NCI-H510A (cell line): ENCODE data around the gene TGFB1I1.
"Not testable (repeated sequence)": the region's sequence is repeated elsewhere in the genome, so short reads cannot be mapped to it uniquely, and the experiment has no call there.

ENCODE experiments used
- DNase-seq: peaks from one replicate; lab custom pipeline; 2025; lab: John Stamatoyannopoulos, UW

TGFB1I1 gene

DNA sequence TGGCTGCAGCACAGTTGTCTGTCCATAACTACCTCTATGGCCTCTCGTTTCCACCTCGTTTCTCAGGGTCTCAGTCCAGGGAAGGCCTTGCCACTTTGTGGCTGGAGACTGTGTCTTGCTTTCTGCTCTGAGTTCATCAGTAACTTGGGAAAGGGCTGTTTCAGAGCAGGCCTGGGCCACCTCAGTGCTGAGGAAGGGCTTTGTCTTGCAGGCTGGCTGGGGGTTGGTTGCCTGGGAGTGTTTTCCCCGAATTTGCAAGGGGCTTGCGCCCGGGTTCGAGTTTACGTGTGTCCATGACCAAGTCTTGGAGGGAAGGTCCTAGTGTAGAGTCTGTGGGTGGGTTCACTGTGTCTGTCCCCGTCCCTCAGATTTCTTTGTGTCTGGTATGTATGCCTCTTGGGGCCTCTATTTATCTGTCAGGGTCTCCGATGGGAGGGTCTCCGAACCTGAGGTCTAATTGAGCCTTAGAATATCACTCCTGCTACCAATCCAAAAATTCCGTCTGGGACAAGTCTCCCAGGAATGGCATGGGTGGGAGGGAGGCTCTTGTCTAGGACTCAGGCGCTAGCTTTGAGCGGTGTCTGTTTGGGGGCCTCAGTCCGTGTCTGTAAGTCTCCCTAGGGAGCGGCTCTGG lies 594 bp upstream of the TGFB1I1 start:
- DNase-seq, result no peak

DNA sequence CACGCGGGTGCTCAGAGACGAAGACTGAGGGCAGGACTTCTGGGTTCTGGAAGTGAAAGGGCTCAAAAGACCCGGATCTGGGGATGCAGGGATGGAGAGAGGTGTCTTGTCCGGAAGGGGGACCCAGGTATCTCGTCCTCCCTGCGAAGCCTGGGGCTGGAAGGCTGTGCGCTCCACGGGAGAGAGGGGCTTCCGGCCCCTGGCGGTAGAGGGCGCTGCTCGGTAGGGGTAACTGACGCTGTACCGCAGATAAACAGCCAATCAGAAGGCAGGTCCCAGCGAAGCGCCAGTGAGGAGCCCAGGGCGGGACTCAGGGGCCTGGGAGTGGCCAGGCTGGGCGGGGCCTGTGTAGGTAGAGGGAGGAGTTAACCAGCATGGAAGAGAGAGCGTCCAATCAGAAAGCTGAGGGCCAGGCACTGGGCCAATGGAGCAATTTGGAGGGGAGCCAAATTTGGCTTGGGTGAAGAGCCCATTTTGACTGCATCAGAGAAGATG lies 804 bp downstream of the TGFB1I1 start:
- peak; percentile 40 for DNase-seq

DNA sequence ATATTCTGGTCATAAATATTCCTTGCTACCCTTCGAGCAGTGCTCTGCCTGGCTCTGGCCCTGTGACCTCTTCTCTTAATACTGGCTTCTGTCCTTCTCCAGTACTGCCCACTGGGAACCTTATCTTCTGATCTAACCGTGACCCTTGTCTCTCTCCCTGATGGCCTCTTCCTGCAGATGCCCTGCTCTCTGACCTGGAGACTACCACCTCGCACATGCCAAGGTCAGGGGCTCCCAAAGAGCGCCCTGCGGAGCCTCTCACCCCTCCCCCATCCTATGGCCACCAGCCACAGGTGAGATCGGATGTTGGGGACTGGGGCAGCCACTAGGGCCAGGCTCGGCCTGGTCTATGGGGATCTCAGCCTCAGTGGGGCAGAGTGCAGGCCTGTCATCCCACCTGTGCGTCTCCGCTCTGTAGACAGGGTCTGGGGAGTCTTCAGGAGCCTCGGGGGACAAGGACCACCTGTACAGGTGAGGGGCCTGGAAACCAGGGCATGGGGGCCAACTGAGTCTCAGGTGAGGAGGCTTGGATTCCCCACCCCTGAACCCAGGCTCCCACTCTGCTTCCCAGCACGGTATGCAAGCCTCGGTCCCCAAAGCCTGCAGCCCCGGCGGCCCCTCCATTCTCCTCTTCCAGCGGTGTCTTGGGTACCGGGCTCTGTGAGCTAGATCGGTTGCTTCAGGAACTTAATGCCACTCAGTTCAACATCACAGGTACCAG lies 1.5 kb downstream of the TGFB1I1 start:
- DNase-seq, result no peak

DNA sequence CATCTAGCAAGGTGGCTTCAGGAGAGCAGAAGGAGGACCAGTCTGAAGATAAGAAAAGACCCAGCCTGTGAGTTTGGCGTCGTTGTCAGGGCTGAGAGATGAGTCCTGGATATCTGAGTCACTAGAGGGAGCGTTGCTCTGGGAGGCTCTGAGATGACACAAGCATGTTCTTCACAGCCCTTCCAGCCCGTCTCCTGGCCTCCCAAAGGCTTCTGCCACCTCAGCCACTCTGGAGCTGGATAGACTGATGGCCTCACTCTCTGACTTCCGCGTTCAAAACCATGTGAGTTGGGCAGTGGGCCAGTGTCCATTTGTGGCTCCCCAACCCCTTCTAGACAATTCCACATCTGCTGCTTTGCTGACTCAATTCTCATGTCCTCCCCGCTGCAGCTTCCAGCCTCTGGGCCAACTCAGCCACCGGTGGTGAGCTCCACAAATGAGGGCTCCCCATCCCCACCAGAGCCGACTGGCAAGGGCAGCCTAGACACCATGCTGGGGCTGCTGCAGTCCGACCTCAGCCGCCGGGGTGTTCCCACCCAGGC lies 2.3 kb downstream of the TGFB1I1 start:
- no peak for DNase-seq

DNA sequence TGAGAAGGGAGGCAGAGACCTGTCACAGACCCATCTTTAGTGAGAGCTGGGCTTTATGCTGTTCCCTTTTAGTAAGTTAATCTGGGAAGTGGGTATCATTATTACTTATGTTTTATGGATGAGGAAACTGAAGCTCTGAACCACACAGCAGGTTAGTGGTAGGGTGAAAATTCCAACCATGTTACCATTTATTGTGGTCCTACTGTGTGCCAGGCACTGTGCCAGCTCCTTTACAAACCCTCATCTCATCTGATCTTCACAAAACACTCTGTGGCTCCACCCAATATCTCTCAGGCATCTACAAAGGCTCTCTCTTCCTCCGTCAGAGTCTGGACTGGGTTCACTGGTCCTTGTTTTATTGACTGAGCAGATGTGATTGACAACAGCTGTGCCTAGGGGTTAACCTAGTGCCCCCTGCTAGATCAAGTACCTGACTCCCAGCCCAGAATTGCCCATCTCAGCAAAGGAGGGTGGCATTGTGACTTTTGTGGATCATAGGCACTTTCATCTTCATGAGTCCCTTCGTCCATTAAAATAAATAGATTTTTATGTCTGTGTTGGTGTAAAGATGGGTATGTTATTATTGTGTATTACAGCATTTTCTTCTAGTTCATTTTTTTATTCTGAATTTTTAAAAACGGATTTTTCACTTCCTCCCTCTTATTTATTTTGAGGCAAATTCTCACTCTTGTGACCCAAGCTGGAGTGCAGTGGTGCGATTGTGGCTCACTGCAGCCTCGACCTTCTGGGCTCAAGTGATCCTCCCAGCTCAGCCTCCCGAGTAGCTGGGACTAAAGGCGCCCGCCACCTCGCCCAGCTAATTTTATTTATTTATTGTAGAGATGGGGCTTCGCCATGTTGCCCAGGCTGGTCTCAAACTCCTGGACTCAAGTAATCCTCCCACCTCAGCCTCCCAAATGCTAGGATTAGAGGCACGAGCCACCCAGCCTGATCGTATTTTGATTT lies 3.1 kb downstream of the TGFB1I1 start:
- no peak for DNase-seq

DNA sequence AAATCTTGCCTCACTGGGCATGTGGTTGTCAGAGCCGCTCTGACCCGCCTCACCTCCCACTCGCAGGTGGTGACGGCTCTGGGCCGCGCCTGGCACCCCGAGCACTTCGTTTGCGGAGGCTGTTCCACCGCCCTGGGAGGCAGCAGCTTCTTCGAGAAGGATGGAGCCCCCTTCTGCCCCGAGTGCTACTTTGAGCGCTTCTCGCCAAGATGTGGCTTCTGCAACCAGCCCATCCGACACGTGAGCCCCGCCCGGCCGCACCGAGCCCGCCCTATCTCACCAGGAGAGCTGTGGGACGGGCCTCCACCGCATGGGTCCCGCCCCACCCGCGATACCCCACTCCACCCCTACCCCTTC lies 4.0 kb downstream of the TGFB1I1 start:
- peak; percentile 48 for DNase-seq

DNA sequence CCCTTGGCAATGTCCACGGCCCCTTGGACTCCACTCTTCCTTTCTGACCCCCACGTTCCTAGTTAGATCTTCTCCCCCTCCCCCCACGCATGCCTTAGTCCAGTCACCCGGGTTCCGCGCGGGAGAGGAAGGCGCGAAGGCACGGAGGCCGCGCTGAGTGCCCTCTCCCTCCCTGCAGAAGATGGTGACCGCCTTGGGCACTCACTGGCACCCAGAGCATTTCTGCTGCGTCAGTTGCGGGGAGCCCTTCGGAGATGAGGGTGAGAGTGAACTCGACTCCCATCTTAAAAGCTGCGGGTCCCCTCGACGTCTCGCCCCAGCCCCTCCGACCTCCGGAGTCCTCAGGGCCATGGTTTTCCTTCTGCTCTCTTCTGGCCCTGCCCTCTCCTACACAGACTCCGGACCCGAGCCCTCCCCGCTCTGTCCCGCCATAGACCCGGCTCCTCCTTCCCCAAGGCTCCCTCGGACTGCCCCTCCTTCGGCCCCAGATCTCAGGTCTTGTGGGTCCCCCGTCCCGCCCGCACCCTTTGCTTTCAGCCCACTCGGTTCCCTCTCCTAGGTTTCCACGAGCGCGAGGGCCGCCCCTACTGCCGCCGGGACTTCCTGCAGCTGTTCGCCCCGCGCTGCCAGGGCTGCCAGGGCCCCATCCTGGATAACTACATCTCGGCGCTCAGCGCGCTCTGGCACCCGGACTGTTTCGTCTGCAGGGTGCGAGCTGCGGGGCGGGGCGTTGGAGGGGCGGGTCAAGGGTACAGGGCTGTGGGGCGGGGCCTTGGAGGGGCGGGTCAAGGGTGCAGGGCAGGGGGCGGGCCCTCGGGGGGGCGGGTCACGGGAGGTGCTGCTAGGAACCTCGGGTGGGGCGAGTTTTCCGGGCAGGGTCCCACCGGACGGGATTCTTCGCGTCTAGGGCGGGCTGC lies 4.6 kb downstream of the TGFB1I1 start:
- DNase-seq, result peak; percentile 90

DNA sequence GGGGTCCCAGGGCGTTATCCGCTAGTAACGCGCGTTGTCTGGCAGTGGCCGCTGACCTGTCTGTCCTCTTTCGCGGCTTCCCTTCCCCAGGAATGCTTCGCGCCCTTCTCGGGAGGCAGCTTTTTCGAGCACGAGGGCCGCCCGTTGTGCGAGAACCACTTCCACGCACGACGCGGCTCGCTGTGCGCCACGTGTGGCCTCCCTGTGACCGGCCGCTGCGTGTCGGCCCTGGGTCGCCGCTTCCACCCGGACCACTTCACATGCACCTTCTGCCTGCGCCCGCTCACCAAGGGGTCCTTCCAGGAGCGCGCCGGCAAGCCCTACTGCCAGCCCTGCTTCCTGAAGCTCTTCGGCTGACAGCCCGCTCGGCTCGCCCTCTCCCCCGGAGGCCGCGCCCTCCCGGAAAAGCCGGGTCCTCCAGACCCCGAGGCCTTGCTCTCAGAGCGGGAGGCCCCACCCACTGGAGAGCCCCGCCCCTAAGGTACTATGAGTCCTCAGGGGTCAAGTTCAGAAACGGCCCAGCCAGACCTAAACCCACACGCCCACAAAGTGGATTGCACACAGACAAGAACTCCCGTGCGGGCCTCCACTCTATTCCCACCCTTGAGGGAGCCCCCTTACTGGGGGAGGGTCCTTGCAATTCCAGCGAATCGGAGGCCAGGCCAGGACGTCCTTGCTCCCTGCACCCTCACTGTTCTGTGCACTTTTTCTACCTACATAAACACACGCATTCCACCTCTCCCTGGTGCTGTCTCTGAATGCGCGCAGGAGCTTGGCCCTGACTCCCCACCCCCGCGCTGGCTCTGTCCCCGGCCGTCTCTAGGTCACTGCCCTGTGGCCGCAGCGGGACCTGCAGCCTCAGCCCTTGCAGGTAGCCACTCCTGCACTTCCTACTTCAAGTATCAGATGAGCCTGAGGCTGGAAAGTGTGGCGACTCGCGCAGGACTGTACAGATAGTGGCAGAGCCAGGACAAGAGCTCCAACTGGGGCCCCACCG lies 5.6 kb downstream of the TGFB1I1 start:
- peak; percentile 66 for DNase-seq

DNA sequence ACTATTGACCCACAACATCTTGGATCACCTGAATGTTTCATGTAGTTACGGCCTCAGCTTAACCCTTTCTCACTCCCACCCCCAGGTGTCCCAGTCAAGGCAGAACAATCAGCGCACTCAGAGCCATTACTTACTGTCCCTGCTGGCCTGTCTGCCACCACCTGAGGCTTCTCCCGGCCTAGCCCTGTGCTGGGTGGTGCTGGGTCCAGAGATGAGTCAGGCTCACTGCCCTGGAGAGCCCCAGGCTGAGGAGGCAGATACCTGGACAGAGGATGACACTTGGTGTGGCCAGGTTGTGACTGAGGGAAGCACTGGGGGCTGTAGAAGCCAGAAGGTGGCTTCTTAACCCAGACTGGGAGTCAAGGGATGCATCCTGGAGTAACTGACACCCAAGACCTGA lies 7.0 kb downstream of the TGFB1I1 start:
- DNase-seq, result no peak

DNA sequence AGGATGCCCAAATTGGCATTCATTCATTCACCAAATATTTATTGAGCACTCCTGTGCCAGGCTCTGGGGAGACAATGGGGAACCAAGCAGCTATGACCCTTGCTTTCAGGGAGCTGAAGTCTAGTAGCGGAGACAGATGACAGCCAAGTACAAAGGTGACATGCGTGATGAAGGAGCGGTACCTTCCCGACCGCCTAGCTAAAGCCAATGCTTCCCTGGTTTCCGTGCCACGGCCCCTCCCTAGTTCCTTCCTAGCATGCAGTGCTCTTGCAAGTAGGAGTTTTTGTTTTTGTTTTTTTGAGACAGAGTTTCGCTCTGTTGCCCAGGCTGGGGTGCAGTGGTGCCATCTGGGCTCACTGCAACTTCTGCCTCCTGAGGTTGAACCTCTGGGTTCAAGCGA lies 7.8 kb downstream of the TGFB1I1 start:
- DNase-seq, result no peak

DNA sequence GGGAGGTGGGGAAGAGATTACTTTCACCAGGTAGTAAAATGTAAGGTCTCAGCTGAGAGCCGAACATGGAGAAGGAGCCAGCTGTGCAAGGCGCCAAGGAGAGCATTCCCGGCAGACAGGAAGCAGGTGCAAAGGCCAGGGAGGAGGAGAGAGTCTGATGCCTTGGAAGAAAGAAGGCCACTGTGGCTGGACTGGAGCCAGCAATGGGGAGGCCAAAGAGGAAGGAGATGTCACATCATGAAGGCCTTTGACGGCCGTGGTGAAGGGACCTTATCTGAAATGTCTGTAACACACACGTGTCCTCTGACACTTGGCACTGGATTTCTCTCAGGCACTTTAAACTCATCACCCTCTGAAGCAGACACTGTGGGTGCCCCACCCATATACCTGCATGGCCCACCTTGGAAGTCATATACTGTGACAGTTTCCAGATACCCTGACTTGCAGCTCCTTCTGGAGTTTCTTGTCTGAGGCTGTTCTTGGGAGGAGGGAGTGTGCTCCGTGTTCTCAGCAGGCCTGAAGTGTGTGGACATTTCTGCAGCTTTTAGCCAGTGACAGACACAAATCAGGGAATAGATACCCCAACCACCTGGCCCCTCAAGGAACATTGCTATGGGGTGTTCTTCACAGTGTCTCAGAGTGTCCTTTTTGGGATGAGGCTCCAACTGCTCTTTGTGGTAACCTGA lies 9.0 kb downstream of the TGFB1I1 start:
- peak; percentile 8 for DNase-seq

DNA sequence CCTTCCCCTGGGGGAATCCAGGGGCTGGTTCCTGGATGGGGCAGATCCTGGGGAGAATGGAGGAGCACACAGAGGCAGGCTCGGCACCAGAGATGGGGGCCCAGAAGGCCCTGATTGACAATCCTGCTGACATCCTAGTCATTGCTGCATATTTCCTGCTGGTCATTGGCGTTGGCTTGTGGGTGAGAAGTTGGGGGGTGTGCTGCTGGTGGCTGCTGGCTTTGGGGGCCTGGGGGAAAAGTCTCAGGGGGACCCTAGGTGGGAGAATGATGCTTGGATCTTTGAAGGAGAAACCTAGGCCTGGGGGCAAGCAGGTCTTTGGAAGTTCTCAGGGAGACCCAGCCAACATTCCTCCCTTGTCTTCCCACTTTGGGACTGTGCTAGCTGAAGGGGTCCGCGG lies 11.1 kb downstream of the TGFB1I1 start, which contains the start of gene SLC5A2:
Gene SLC5A2 (plus strand): TSS at position 43 of the 400 bp plus-strand sequence. CDS start 14 bp downstream, at position 57.
- no peak for DNase-seq

DNA sequence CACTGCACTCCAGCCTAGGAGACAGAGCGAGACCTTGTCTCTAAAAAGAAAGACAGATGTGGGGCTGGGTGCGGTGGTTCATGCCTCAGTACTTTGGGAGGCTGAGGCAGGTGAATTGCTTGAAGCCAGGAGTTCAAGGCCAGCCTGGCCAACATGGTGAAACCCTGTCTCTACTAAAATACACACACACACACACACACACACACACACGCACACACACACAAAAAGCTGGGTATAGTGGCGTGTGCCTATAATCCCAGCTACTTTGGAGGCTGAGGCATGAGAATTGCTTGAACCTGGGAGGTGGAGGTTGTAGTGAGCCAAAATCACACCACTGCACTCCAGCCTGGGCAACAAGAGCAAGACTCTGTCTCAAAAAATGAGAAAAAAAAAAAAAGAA lies 12.1 kb downstream of the TGFB1I1 start:
- not testable (repeated sequence) for DNase-seq

DNA sequence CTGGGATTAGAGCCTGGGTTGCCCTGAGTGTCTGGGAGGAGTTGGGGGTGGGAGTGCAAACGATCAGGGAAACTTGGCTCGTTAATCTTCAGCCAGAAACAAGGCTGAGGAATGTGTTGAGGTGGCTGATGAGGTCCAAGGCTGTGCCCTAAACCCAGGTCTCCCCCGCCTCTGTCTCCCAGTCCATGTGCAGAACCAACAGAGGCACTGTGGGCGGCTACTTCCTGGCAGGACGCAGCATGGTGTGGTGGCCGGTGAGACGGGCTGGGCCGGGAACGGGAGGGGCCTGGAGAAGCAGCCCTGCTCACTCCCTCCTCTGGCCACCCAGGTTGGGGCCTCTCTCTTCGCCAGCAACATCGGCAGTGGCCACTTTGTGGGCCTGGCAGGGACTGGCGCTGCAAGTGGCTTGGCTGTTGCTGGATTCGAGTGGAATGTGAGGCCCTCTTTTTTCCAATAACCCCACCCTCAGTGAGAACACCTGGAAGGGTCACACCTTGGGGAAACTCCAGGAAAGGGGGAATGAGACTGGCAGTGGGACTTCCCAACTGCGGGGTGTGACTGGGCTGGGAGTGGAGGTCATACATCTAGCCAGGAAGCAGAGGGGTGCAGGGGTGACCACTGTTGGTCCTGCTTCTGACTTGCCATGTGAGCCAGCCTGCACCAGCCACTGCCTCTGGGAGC lies 12.7 kb downstream of the TGFB1I1 start:
- DNase-seq, result no peak

DNA sequence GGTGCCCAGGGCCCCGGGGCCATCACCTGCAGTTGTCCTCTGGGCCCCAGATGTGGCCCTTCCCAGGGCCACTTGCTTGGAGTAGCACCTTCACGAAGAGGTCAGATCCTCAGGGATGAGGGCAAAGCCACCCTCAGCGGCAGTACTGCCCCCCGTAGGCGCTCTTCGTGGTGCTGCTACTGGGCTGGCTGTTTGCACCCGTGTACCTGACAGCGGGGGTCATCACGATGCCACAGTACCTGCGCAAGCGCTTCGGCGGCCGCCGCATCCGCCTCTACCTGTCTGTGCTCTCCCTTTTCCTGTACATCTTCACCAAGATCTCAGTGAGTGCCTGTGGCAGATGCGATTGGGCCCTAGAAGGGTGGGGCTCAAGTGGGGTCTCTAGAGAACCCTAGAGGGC lies 13.6 kb downstream of the TGFB1I1 start:
- no peak for DNase-seq

DNA sequence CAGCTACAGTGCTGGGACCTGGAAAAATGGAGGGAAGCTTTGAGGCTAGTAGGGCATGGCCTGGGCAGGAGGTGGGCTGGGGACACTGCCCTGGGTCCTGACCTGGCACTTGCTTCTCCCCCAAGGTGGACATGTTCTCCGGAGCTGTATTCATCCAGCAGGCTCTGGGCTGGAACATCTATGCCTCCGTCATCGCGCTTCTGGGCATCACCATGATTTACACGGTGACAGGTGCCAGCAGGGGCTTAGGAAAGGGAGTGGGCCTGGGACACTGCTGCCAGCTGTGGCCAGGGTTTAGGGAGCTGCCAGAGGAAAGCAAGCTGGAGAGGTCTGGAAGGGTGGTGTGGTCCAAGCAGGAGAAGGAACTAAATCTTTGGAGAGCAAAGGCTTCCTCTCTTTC lies 14.1 kb downstream of the TGFB1I1 start:
- DNase-seq, result no peak

DNA sequence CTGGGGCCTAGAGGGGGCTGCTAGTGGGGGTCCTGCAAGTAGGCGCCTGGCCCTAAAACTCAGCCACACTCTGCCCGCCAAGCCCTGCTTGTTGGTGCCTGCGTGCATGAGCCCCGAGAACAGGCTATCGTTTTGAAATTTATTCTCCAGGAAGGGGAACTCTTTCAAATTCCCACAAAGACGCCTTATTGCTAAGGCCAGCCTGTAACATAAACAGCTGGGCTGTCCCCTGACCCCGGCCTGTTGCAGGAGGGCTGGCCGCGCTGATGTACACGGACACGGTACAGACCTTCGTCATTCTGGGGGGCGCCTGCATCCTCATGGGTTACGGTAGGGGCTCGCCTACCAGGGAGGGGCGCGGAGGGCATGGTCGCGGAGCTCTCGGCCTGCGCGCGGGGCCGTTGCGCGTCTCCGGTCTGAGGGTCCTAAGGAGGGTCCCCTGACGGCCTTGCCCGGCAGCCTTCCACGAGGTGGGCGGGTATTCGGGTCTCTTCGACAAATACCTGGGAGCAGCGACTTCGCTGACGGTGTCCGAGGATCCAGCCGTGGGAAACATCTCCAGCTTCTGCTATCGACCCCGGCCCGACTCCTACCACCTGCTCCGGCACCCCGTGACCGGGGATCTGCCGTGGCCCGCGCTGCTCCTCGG lies 15.2 kb downstream of the TGFB1I1 start:
- DNase-seq, result no peak
